Measurements from ENCODE around the gene SLC22A16.
A peak's percentile ranks its signal among the peaks of the same experiment; 100 is the strongest.
"Not testable (repeated sequence)": the region's sequence is repeated elsewhere in the genome, so short reads cannot be mapped to it uniquely, and the experiment has no call there.

SLC22A16 gene, protein sequence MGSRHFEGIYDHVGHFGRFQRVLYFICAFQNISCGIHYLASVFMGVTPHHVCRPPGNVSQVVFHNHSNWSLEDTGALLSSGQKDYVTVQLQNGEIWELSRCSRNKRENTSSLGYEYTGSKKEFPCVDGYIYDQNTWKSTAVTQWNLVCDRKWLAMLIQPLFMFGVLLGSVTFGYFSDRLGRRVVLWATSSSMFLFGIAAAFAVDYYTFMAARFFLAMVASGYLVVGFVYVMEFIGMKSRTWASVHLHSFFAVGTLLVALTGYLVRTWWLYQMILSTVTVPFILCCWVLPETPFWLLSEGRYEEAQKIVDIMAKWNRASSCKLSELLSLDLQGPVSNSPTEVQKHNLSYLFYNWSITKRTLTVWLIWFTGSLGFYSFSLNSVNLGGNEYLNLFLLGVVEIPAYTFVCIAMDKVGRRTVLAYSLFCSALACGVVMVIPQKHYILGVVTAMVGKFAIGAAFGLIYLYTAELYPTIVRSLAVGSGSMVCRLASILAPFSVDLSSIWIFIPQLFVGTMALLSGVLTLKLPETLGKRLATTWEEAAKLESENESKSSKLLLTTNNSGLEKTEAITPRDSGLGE

DNA sequence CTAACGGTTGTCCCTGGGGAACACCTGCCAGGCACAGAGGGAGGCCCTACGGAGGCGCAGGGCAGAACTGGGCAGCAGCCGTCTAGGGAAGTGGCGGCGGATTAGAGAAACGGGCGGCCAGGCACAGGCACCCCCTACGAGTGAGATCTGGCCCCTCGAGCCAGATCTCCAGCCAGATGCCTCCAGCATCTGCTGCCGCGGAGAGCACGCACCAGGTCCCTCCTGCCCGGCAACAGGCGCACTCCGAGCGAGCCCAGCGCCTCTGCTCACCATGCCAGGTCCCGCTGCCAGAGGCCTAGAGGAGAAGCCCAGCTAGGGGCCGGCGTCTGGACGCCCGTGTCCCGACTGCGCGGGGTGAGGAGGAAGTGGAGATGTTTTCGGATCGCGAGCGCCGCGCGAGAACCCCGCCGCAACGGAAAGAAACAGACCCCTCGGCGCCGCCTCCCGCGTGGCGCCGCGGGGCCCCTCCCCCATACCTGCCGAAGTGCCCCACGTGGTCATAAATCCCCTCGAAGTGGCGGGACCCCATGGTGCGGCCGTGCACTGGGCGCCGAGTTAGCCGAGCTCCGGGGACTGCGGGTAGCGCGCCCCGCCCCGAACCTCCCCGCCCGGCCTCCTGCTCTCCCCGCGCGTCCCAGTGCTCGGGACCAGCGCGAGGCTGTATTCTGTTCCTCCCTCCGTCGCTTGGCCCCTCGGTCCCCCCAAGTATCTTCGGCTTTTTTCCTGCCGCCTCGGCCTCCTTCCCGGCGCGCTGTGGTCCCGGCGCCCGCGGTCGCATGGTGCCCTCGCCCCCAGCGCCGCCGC, at the start of gene SLC22A16:
Gene SLC22A16, minus strand, starts transcription at position 568 of the 804 bp plus-strand sequence. Its CDS starts 39 bp downstream, at position 529.
- in situ Hi-C loops (cut with MboI; ENCODE audit: low pct_unique_long_range_greater_than_20kb, low sequenced_read_pairs): no loop called here
- DNase-seq: no peak

DNA sequence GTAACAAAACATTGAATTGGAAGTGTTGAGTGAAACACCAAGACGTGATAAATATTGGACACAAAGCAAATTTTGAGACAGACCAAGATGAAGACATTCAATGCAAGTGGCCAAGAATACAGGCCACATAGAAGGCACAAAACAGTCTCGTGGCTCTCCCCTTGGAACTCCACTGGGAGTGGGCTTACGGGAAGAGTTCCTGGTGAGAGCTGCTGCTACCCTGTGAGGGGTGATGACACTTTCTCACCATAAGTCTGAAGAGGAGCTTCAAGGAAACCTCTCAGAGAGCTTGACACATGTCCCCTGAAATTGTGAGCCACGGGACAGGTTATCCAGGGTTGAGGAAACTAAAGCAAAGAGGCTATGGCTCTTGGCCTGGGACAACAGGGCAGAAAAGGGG, 48.6 kb upstream of the SLC22A16 start:
- in situ Hi-C loops (cut with MboI; ENCODE audit: low pct_unique_long_range_greater_than_20kb, low sequenced_read_pairs): loop anchor here (25.0 kb wide), 1 partner anchor 412 kb away; no protein-coding TSS in a partner anchor
- no peak for DNase-seq

DNA sequence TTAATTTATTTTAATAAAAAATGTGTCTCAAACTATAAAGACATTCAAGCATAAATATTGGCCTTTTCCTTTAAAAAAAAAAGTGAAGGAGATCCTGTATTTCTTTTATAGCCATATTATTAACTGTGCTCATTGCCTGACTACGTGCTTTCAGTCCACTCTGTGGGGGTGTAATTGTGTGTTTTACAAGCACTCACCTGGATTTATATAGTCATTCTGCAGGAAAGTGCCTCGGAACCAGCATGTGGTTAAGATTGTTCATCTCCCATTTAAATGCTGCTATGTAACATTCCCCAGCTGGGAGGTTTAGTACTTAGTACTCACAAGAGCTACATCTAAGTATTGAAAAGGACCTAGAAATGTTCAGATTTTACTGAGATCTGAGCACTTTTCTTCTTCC, 47.9 kb upstream of the SLC22A16 start:
- in situ Hi-C loops (cut with MboI; ENCODE audit: low pct_unique_long_range_greater_than_20kb, low sequenced_read_pairs): no loop called here
- DNase-seq: no peak

DNA sequence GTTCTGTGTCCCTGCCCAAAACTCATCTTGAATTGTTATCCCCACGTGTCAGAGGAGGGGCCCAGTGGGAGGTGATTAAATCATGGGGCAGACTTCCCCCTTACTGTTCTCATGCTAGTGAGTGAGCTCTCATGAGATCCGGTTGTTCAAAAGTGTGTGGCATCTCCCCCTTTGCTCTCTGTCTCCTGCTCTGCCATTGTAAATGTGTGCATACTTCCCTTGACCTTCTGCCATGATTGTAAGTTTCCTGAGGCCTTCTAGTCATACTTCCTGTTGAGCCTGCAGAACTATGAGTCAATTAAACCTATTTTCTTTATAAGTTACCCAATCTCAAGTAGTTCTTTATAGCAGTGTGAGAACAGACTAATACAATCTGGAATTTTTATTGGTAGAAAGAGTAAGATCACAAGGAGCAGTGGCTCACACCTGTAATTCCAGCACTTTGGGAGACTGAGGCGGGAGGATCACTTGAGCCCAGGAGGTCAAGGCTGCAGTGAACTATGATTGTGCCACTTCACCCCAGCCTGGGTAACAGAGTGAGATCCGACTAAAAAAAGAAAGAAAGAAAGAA, 47.1 kb upstream of the SLC22A16 start:
- no peak for DNase-seq
- in situ Hi-C loops (cut with MboI; ENCODE audit: low pct_unique_long_range_greater_than_20kb, low sequenced_read_pairs): no loop called here

DNA sequence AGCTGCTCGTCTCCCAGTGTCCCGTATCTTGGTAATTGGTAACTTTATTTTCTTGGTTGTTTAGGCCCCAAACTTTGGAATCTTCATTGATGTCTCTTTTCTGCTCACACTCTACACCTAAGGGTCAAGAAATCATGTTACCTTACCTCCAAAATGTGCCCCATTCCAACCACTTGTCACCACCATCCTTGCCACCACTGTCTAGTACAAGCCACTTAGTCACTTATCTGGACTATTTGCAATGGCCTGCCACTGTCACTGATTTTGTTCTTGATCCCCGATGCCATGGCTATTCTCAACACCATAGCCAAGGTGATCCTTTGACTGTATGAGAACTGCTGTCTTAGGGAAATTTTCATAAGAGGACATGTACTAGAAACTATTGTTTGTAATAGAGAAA, 46.0 kb upstream of the SLC22A16 start:
- in situ Hi-C loops (cut with MboI; ENCODE audit: low pct_unique_long_range_greater_than_20kb, low sequenced_read_pairs): no loop called here
- DNase-seq: no peak

DNA sequence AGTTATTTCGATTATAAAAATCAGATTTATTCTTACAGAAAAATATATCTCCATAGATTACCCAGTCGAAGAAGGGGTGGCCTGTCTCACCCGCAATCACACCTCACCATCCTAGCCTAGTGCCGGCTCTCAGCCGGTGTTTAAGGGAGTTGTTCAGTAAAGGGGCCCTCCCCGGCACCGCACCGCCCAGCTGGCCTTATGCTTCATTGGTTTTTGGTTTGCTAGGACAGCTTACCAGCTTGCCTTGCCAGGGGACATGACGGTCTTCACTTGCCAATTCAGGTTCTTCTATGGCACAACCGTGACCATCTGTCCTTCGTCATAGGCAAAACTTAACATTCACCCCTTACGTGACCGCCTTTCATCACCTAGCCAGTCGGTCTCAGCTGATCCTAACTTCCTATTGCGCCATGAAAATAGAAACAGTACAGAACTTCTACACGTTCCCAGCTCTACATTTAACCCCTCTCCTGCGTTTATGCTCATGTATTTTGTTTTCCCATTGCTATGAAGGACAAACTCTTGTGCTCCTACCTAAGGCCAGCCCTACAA, 44.7 kb upstream of the SLC22A16 start:
- no peak for DNase-seq
- in situ Hi-C loops (cut with MboI; ENCODE audit: low pct_unique_long_range_greater_than_20kb, low sequenced_read_pairs): no loop called here

DNA sequence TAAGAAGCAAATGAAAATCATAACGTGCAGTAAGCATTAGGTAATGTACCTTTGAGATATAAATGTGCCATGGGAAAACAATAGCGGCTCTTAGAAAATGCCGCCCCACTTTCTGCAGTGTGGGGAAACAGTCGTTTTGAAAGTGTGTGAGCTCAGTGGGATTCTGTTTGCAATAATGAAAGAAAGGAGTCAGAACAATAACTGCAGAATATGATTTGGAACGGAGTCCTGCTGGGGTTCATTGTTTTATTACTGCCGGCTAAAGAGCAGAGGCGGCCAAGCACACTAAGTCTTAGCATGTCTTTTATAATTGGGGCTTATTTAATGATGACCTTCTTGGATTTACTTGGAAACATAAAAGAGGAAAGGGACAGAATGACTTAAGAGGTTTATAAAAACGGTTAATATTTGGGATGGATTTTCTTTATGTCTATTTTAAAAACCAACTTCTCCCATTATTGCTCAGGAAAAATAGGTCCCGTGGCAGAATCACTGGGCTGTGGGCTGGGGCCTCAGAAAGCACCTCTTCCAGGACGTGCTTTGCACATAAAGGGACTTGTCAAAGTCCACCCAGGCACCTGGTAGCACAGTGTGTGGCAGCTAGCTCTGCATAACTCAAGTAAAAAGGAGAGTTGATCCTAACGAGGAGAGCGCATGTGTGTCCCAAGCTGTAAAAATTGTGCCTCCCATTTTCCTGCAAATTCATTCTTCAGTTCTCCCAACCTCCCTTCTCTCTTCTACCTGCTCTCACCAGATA, 44.0 kb upstream of the SLC22A16 start:
- in situ Hi-C loops (cut with MboI; ENCODE audit: low pct_unique_long_range_greater_than_20kb, low sequenced_read_pairs): no loop called here
- no peak for DNase-seq

DNA sequence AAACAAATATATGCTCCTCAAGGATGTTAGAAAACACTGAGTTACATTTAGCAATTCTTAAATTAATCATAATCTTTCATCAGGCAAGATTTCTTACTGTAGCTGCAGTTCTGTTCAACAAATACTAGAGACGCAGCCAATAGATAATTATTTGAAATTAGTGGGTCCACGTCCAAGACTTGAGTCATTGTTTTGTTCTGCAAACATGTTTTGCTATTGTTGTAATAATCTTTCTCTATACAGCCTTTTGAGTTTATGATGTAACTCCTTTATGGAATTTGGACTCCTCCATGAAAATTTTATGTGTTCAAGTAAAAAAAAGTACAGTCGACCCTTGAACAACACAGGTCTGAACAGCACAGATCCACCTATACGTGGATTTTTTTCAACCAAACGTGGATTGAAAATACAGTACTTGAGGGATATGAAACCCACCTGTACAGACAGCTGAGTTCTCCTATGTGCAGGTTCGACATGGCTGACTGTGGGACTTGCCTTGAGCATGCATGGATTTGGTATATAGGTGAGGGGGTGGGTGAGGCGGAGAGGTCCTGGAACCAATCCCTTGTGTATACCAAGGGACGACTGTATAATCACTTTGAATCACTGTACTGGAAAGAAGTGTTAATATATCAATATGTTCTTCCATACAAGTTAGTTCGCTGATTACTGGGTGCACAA, 41.3 kb upstream of the SLC22A16 start:
- no peak for DNase-seq
- in situ Hi-C loops (cut with MboI; ENCODE audit: low pct_unique_long_range_greater_than_20kb, low sequenced_read_pairs): no loop called here

DNA sequence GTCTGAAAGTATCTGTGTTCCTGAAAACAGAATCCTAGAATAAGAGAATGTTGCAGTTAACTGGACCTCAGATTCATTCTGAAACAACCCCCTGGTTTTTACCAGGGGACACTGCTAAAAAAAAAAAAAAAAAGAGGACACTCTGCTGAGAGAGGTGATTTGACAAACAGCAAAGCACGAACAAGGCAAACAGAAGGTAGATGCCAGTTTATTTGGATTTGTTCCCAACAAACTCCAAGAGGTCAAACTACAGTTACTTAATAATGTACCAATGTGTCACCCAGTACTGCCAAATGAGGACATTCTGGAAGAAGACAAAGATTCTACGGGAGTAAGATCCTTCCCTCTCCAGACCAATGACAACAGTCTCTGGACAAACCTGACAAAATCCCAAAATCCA, 40.6 kb upstream of the SLC22A16 start:
- no peak for DNase-seq
- in situ Hi-C loops (cut with MboI; ENCODE audit: low pct_unique_long_range_greater_than_20kb, low sequenced_read_pairs): no loop called here

DNA sequence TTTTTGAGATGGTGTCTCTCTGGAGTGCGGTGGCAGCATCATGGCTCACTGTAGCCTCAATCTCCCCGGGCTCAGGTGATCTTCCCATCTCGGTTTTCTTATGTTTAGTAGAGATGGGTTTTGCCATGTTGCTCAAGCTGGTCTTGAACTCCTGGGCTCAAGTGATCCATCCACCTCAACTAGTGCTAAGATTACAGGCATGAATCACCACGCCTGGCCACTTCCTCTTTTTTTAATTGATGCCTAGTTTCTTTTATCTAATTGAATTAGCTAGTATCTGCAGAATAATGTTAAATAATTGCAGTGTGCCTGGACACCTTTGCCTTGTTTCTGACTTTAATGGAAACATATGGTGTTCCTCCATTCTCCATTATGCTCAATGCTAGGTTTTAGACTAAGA, 38.4 kb upstream of the SLC22A16 start:
- in situ Hi-C loops (cut with MboI; ENCODE audit: low pct_unique_long_range_greater_than_20kb, low sequenced_read_pairs): no loop called here

DNA sequence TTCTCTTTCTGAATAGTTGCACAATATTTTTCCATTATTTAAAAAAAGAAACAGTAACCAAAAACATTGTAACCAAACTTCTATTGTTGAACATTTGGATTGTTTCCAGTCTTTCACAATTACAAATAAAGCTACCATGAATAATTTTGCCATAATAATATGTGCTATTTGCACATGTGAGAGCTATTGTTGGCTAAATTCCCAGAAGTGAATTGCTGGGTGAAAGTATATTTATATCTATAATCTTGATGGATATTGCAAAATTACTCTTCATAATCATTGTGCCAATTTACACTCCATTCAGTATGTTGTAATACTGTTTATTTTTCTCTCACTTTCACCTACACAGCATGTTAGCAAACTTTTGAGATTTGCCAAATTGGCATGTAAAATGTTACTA, 36.6 kb upstream of the SLC22A16 start:
- no peak for DNase-seq
- in situ Hi-C loops (cut with MboI; ENCODE audit: low pct_unique_long_range_greater_than_20kb, low sequenced_read_pairs): no loop called here

More for the DNA sequence above, 38.4 kb upstream of the SLC22A16 start:
- DNase-seq: peak; percentile 61

DNA sequence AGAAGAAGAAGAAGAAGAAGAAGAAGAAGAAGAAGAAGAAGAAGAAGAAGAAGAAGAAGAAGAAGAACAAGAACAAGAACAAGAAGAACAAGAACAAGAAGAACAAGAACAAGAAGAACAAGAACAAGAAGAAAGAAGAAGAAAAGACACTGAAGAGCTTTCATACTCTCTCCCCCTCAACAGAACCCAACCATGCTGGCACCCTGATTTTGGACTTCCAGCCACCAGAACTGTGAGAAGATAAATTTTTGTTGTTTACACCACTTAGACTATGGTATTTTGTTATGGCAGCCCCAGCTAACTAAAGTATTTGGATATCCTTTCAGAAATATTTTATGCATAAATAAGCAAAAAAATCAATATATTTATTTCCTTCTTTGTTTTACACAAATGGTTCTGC, 36.1 kb upstream of the SLC22A16 start:
- DNase-seq; in situ Hi-C loops (cut with MboI; ENCODE audit: low pct_unique_long_range_greater_than_20kb, low sequenced_read_pairs): not testable (repeated sequence)

DNA sequence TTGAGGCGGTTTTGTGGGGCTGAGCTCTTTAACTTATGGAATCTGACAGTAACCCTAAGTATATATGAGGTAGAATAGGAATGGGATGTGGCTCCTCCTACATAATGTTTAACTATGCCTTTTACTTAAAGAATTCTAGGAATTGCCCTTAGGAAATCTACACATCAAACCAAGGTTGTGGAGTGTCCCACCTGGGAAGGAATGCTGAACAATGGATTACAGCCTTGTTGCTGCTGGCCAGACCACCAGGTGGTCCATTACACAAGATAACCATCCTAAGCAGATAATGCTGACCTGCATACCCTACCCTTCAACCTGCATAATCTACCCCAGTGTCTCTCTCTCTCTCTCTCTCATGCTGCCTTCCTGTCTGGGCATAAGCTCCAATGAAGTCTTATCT, 35.0 kb upstream of the SLC22A16 start:
- in situ Hi-C loops (cut with MboI; ENCODE audit: low pct_unique_long_range_greater_than_20kb, low sequenced_read_pairs): no loop called here
- DNase-seq: no peak

DNA sequence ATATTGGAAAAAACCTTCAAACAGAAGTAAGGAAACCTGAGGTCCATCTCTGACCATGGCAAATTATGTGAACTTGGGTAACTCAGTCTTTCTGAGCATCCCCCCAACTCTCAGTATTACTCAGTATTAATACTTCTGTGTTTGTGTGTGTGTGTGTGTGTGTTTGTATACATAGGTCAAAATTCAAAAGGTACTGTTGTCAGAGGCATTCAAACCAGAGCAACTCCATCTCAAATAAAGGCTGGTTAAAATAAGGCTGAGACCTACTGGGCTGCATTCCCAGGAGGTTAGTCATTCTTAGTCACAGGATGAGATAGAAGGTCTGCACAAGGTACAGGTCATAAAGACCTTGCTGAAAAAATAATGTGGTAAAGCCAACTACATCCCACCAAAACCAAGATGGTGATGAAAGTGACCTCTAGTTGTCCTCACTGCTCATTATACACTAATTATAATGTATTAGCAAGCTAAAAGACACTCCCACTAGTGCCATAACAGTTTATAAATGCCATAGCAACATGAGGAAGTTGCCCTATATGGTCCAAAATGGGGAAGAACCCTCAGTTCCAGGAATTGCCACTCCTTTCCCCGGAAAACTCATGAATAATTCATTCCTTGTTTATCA, 33.3 kb upstream of the SLC22A16 start:
- in situ Hi-C loops (cut with MboI; ENCODE audit: low pct_unique_long_range_greater_than_20kb, low sequenced_read_pairs): no loop called here
- DNase-seq: peak; percentile 84

DNA sequence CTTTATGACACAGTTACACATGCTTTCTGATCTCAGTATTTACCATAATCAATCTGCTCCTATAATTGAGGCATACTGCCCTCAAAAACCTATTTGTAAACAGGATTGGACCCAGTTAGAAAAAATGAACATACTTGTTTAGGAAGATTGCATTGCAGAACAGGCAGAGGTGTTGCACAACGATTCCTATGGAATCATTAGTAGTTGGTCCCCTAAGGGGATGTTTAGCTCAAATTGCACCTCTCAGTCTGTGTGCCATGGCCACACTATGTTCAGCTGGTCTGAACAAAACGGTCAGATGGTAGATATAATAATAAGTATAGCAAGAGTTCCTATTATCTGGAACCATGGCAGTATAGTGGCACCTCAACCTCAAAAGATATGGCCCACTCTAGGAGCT, 28.5 kb upstream of the SLC22A16 start:
- in situ Hi-C loops (cut with MboI; ENCODE audit: low pct_unique_long_range_greater_than_20kb, low sequenced_read_pairs); DNase-seq: not testable (repeated sequence)

DNA sequence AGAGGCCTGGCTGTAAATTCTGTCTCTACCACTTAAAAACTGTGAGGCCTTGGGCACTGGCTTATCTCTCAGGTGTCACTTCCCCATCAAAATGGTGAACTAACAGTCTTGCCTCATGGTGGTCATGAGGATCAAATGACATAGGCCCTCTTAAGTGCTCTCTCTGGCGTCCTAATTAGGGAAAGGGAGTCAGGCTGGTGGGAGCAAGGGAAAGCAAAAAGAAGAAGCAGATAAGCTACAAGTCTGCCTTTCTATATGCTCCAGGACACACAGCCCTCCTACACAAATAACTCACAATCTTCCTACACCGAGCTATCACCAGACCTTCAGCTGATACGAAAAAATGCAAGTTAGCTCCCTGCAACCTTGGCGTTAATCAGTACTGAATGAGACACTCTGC, 19.5 kb upstream of the SLC22A16 start:
- peak; percentile 70 for DNase-seq
- in situ Hi-C loops (cut with MboI; ENCODE audit: low pct_unique_long_range_greater_than_20kb, low sequenced_read_pairs): no loop called here

DNA sequence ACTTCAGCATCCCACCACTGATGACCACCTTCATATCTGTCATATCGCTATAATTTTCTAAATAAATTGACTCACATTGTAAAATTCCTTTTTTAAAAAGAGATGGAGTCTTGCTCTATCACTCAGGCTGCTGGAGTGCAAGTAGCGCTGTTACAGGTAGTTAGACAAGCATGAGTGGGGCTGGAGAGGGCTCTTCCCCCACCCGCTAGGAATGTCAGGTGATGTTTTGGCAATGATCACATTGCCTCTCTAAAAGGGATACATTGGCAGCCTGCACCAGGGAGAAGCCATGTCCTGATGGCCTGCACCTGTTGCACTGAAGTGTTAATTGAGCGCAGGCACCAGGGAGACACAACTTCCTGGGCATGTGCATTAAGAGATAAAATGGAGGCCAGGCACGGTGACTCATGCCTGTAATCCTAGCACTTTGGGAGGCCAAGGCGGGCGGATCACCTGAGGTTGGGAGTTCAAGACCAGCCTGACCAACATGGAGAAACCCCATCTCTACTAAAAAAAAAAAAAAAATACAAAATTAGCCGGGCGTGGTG, 16.9 kb upstream of the SLC22A16 start:
- no peak for DNase-seq
- in situ Hi-C loops (cut with MboI; ENCODE audit: low pct_unique_long_range_greater_than_20kb, low sequenced_read_pairs): no loop called here

DNA sequence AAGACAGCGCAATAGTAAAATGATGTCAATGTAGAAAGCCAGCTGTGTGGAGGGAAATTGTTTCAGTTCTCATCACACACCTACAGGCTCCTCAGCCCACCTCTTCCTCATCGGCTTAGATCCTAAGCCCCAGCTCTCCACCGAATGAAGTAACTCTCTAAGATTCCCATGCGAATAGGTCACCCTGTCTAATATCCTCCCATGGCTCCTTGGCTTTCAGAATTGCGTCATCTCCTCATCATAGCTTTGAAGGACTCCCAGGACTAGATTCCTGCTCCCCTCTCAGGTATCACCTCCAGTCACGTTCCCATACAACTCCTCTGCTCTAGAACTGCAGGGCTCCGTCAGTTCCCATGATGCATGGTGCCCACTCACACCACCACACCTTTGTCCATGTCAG, 16.2 kb upstream of the SLC22A16 start:
- in situ Hi-C loops (cut with MboI; ENCODE audit: low pct_unique_long_range_greater_than_20kb, low sequenced_read_pairs): no loop called here
- no peak for DNase-seq

Data from KBM-7 (cell line).